Gastroesophageal sphincter (tissue), 3 donors: ENCODE measurements around the gene AGBL4.

ENCODE experiments used
- CTCF ChIP-seq, 4 experiments: fragments of 200-600 bp in 2 of 4; fragments of 450-650 bp in 2 of 4; sonication (generic) in 1 of 4; IDR thresholded peaks; one replicate each; pipeline ENCODE4 v1.5.1; 2017 to 2019; ENCODE audit warnings: antibody characterized with exemption in 4 of 4, mild to moderate bottlenecking in 2 of 4, moderate library complexity in 2 of 4
- EP300 ChIP-seq: sonication (generic); formaldehyde crosslinking; IDR thresholded peaks from one replicate; pipeline ENCODE4 v1.6.1; 2017; ENCODE audit warnings: antibody characterized with exemption, mild to moderate bottlenecking
- POLR2A ChIP-seq, 2 donors: fragments of 450-650 bp; IDR thresholded peaks; one replicate each; pipeline ENCODE4 v1.6.1; 2017; ENCODE audit warnings: antibody characterized with exemption in 2 of 2, mild to moderate bottlenecking in 2 of 2, moderate library complexity in 1 of 2
- POLR2AphosphoS5 ChIP-seq: sonication (generic); formaldehyde crosslinking; IDR thresholded peaks from one replicate; pipeline ENCODE4 v1.6.1; 2017; ENCODE audit warnings: antibody characterized with exemption

GRCh38 chr1:48889082-48889481 is 1134.7 kb downstream of the AGBL4 start:
- TF ChIP-seq POLR2AphosphoS5 = no peak
- TF ChIP-seq CTCF (IDR thresholded peaks at IDR 0.05) = no peak
- no peak for TF ChIP-seq POLR2A (IDR thresholded peaks at IDR 0.05)
- TF ChIP-seq EP300 = no peak
